ACHN (cell line): ENCODE measurements around the gene ATP6V0B.

ENCODE experiments used
- DNase-seq: peaks from one replicate; pipeline ENCODE4 v3.0.0-alpha.2; 2015
- in situ Hi-C: cut with HindIII; loops from 2 replicates; pipeline ENCODE4 v1.10.0; 2017; ENCODE audit warnings: low sequenced_read_pairs, low pct_ligation_motif_present, low pct_unique_long_range_greater_than_20kb

ATP6V0B gene

GRCh38 chr1:43974443-43975248 lies at the start of gene ATP6V0B:
ATP6V0B (plus strand) TSS chr1:43974960; CDS start chr1:43975041, 81 bp downstream.
- in situ Hi-C loops, result no loop called here
- peak; percentile 93 for DNase-seq

DNA sequence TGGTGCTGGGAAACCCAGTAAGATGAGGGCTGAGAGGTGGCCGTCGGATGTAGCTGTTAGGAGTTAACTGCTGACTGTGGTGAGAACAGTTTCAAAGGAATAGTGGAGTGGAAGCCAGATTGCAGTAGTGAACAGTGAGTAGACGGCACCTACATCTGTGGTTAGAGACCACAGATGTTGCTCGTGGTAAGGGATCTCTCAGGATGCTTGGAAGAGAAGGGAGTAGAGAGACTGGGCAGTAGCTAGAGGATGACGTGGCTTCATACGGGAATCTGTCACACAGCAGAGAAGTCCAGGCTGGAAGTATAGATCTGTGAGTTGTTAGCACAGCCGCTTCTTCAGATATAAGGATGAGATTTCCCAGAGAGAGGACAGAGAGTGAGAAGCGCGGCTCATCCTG lies 48.9 kb upstream of the ATP6V0B start:
- no peak for DNase-seq
- in situ Hi-C loops, result loop anchor here (25.0 kb wide), 1 partner anchor 164 kb away; no protein-coding TSS in a partner anchor

GRCh38 chr1:43930168-43930948 lies 44.4 kb upstream of the ATP6V0B start:
- DNase-seq, result peak; percentile 19
- in situ Hi-C loops, result loop anchor here (25.0 kb wide), 1 partner anchor 168 kb away; no protein-coding TSS in a partner anchor

- no peak for DNase-seq
- in situ Hi-C loops, result loop anchor here (25.0 kb wide), 1 partner anchor 169 kb away; no protein-coding TSS in a partner anchor
Observed at GRCh38 chr1:43930949-43931275, 43.8 kb upstream of the ATP6V0B start.

DNA sequence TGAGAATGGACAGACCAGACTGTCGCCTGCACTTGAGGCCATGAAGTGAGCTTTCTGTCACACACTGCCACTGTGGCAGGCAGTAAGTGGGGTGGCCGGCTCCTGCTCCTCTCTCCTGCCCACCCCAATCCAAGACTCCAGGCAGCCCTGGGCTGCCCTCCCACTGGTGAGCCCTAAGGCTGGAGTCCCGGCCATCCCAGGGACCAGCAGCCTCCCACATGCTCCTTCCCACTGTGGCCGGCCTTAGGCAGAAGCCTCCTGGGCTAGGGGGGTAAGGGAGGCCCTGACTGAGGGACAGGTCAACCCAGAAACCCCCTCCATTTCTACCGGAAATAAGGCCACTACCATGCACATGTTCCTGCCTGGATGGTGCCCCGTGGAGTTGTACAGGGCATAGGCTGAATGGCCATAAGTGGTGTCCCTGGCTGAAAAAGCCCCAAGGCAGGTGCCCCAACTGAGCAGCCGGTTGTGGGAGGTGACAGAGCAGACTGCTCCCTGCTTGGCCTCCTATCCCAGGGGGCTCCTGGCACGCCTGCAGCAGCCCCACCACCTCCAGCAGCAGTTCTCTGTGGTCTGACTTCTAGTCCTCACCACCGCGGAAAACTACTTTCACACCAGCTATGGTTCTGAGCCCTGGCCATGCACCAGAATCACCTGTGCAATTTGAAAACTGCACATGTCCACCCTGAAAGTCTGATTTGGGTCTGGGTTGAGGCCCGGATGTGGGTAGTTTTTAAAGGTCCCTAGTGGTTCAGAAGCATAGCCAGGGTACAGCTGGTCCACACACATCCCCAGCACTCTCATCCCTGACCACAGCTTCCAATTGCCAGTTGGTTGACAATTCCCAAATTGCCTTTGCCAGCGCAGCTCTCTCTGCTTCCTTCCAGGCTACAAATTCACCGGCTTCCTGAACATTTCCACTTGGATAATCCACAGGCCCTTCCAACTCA lies 42.8 kb upstream of the ATP6V0B start:
- in situ Hi-C loops, result loop anchor here (25.0 kb wide), 1 partner anchor 170 kb away; no protein-coding TSS in a partner anchor
- no peak for DNase-seq

DNA sequence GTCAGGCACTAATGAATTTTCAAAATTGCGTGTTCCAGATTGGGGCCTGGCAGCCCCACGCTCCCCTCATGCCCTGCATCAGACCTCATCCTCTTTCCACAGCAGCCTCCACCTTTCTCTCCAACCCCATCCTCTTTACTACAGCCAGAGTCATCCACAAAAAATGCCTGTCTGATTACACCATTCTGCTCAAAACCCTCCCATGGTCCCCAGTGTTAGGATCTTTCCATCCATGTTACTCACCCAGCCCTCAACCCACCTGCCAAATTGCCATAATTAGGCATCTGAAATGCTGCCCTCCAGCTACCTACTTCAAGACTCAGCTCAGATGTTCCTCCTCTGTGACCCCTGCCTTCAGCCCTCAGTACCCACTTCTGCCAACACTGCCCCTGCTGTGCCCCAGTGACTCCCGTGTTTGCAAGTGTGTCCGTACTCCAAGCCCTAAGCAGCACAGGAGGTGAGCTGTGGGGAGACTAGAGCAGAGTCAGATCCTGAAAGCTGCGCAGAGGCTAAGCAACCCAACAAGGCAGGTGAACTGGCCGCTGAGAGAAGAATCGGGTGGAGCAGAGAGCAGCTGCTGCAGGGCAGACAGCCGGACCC lies 41.9 kb upstream of the ATP6V0B start:
- DNase-seq, result peak; percentile 19
- in situ Hi-C loops, result loop anchor here (25.0 kb wide), 1 partner anchor 171 kb away; no protein-coding TSS in a partner anchor

GRCh38 chr1:43933386-43934100 lies 41.2 kb upstream of the ATP6V0B start, which contains the start of gene ARTN:
ARTN (plus strand) TSS chr1:43933801; CDS start chr1:43935657, 1,856 bp downstream.
- in situ Hi-C loops, result loop anchor here (25.0 kb wide), 1 partner anchor 171 kb away; no protein-coding TSS in a partner anchor
- peak; percentile 25 for DNase-seq

GRCh38 chr1:43934101-43934985 lies 40.4 kb upstream of the ATP6V0B start:
- in situ Hi-C loops, result loop anchor here (25.0 kb wide), 1 partner anchor 172 kb away; no protein-coding TSS in a partner anchor
- peak; percentile 48 for DNase-seq

- DNase-seq, result no peak
- in situ Hi-C loops, result loop anchor here (25.0 kb wide), 1 partner anchor 173 kb away; no protein-coding TSS in a partner anchor
Observed at GRCh38 chr1:43934986-43935324, 39.8 kb upstream of the ATP6V0B start.

DNA sequence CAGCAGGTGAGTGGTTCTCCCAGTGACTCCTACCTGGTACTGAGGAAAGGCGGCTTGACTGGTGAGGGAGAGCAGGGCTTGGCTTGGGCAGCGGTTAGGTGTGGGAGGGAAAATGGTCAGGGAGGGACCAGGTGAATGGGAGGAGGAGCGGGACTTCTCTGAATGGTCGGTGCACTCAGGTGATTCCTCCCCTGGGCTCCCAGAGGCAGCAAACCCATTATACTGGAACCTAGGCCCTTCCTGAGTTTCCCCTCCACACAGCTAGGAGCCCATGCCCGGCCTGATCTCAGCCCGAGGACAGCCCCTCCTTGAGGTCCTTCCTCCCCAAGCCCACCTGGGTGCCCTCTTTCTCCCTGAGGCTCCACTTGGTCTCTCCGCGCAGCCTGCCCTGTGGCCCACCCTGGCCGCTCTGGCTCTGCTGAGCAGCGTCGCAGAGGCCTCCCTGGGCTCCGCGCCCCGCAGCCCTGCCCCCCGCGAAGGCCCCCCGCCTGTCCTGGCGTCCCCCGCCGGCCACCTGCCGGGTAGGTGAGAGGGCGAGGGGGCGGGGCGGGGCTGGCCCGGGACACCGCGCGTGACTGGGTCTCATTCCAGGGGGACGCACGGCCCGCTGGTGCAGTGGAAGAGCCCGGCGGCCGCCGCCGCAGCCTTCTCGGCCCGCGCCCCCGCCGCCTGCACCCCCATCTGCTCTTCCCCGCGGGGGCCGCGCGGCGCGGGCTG lies 38.9 kb upstream of the ATP6V0B start:
- DNase-seq, result no peak
- in situ Hi-C loops, result loop anchor here (25.0 kb wide), 1 partner anchor 174 kb away; no protein-coding TSS in a partner anchor

GRCh38 chr1:43936431-43937151 lies 38.2 kb upstream of the ATP6V0B start:
- in situ Hi-C loops, result loop anchor here (25.0 kb wide), 1 partner anchor 174 kb away; no protein-coding TSS in a partner anchor
- peak; percentile 53 for DNase-seq

GRCh38 chr1:43937179-43937865 lies 37.4 kb upstream of the ATP6V0B start:
- in situ Hi-C loops, result loop anchor here (25.0 kb wide), 1 partner anchor 175 kb away; no protein-coding TSS in a partner anchor
- DNase-seq, result peak; percentile 79

- in situ Hi-C loops, result loop anchor here (25.0 kb wide), 1 partner anchor 176 kb away; no protein-coding TSS in a partner anchor
Observed at GRCh38 chr1:43938383-43938782, 36.4 kb upstream of the ATP6V0B start.

DNA sequence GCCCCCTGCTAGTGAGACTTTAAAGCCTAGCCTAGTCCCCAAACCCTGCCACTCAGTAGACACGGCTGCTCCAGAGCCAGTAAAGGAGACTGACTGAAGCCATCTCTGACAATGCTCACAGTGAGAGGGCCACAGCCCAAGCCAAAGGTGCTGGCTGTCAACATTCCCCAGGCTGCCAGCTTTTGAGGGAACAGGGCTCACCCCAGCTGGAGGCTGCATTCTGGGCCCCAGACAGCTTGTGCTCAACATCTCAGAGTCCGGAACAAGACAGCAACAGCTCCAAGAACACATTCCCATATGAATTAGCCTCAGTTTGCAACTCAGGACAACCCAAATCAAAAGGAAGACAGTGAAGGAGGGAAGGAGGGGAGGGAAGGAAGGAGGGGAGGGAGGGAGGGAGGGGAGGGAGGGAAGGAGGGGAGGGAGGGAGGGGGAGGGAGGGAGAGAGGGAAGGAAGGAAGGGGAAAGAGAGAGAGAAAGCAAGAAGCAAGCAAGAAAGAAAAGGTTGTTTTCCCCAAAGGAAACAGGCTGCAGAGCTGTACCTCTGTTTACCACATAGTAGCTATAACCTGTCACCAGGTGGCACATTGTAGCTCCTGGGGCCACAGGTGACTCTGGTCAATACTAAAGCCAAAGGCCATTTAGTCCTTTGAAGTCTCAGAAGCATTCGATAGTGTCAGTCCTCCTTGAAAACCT lies 35.7 kb upstream of the ATP6V0B start:
- in situ Hi-C loops, result loop anchor here (25.0 kb wide), 1 partner anchor 177 kb away; no protein-coding TSS in a partner anchor
- DNase-seq, result no peak

More at GRCh38 chr1:43938383-43938782, 36.4 kb upstream of the ATP6V0B start:
- no peak for DNase-seq
